MCF 10A (cell line): ENCODE data around the gene ITGB5. TPM values are rescaled to one million over a fixed set of nuclear protein-coding genes. Genes with fewer than 3 reads are reported as not detected.

Experiments
- BruUV-seq: library from RNA; stranded (reverse); fragments of 400-500 nt; replicated peaks from 2 replicates; lab custom pipeline; 2021; lab: Mats Ljungman, UMichigan
- CTCF ChIA-PET: fragments of 300-600 bp; sonication (Branson Sonifier 250); formaldehyde crosslinking; extraction: SDS; loops from one replicate; lab custom pipeline; 2021; ENCODE audit warnings: antibody characterized with exemption, inconsistent platforms; lab: Yijun Ruan, JAX
- POLR2A ChIA-PET: fragments of 300-600, 350-650 bp; sonication (Branson Sonifier 250); formaldehyde crosslinking; extraction: SDS; loops from one replicate; lab custom pipeline; 2020; ENCODE audit warnings: antibody characterized with exemption, inconsistent platforms; lab: Yijun Ruan, JAX
- DNase-seq: peaks from one replicate; pipeline ENCODE4 v3.0.0-alpha.2; 2018; ENCODE audit not compliant: unreplicated experiment
- H3K27ac Mint-ChIP-seq: one replicate; pipeline ENCODE4 v1.8.0; 2022; ENCODE audit warnings: mild to moderate bottlenecking, low read depth, mixed read lengths; ENCODE audit not compliant: unreplicated experiment
- H3K27me3 Mint-ChIP-seq: one replicate; pipeline ENCODE4 v1.8.0; 2022; ENCODE audit warnings: mixed read lengths; ENCODE audit not compliant: insufficient read depth, unreplicated experiment
- H3K36me3 Mint-ChIP-seq: one replicate; pipeline ENCODE4 v1.8.0; 2022; ENCODE audit warnings: mild to moderate bottlenecking, moderate library complexity, mixed read lengths; ENCODE audit not compliant: insufficient read depth, unreplicated experiment
- H3K4me1 Mint-ChIP-seq: one replicate; pipeline ENCODE4 v1.8.0; 2022; ENCODE audit warnings: mixed read lengths; ENCODE audit not compliant: insufficient read depth, unreplicated experiment
- H3K4me3 Mint-ChIP-seq: one replicate; pipeline ENCODE4 v1.8.0; 2022; ENCODE audit warnings: mild to moderate bottlenecking, moderate library complexity, mixed read lengths; ENCODE audit not compliant: unreplicated experiment
- H3K9me3 Mint-ChIP-seq: one replicate; pipeline ENCODE4 v1.8.0; 2022; ENCODE audit warnings: mixed read lengths; ENCODE audit not compliant: unreplicated experiment
- intact Hi-C: fragments of 100-400 bp; cut with micrococcal nuclease; formaldehyde crosslinking; loops from 2 replicates; pipeline ENCODE4 v1.14.1; 2022
- total RNA-seq: library from RNA; stranded (reverse); gene quantifications from 2 replicates; pipeline ENCODE4 v1.2.3, GENCODE V29; 2022
- TF ChIP-seq, protein P1 (sequence below): fragments of 200-600 bp; IDR thresholded peaks from one replicate; pipeline ENCODE4 v1.8.0; 2022; ENCODE audit warnings: antibody characterized with exemption, mild to moderate bottlenecking; ENCODE audit not compliant: unreplicated experiment

Gene ITGB5
- total RNA-seq, 1 experiment from 2014 or later = 101 TPM

DNA sequence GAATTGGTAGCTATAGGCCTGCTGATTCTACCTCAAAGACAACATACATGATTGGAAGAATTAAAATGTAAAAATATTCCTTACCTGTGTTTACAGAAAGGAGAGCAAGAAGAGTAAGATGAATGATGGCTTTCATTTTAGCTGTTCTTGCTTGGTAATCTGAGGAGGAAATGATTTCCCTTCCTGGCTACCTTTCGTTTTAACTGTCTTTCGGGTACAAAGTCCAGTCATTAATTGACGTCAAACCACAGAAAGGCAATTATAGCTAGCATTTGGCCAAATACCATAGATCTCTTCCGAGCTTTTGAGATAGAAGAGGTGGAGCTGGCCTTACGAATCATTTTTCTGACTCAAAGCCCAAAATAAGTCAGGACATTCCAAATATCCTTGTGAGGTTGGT, 47.4 kb upstream of the ITGB5 start, which contains the start of gene MUC13:
Gene MUC13 (minus strand): TSS at position 175 of the 400 bp plus-strand sequence. CDS start 39 bp downstream, at position 136.
- no peaks in the 10 kb centered on the region for H3K27me3 Mint-ChIP-seq
- TF ChIP-seq, protein P1, sequence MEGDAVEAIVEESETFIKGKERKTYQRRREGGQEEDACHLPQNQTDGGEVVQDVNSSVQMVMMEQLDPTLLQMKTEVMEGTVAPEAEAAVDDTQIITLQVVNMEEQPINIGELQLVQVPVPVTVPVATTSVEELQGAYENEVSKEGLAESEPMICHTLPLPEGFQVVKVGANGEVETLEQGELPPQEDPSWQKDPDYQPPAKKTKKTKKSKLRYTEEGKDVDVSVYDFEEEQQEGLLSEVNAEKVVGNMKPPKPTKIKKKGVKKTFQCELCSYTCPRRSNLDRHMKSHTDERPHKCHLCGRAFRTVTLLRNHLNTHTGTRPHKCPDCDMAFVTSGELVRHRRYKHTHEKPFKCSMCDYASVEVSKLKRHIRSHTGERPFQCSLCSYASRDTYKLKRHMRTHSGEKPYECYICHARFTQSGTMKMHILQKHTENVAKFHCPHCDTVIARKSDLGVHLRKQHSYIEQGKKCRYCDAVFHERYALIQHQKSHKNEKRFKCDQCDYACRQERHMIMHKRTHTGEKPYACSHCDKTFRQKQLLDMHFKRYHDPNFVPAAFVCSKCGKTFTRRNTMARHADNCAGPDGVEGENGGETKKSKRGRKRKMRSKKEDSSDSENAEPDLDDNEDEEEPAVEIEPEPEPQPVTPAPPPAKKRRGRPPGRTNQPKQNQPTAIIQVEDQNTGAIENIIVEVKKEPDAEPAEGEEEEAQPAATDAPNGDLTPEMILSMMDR = no peak
- BruUV-seq = no TSS peak
- no peak within 1 kb of the TSS for H3K27ac Mint-ChIP-seq
- no peak within 1 kb of the TSS for H3K4me3 Mint-ChIP-seq
- no peaks in the 10 kb centered on the region for H3K36me3 Mint-ChIP-seq
- POLR2A ChIA-PET = interaction anchor here (0.6 to 1.2 kb wide), 2 partner anchors 8 to 42 kb away, joined by 3 read pairs; no protein-coding TSS in a partner anchor
- no peaks in the 10 kb centered on the region for H3K4me1 Mint-ChIP-seq
- DNase-seq = no peak
- CTCF ChIA-PET = interaction anchor here (0.5 to 1.8 kb wide), 7 partner anchors 10 to 869 kb away, joined by 3 to 5 read pairs (median 4); no protein-coding TSS in a partner anchor
- intact Hi-C loops = no loop called here
- H3K9me3 Mint-ChIP-seq = no peaks in the 10 kb centered on the region

DNA sequence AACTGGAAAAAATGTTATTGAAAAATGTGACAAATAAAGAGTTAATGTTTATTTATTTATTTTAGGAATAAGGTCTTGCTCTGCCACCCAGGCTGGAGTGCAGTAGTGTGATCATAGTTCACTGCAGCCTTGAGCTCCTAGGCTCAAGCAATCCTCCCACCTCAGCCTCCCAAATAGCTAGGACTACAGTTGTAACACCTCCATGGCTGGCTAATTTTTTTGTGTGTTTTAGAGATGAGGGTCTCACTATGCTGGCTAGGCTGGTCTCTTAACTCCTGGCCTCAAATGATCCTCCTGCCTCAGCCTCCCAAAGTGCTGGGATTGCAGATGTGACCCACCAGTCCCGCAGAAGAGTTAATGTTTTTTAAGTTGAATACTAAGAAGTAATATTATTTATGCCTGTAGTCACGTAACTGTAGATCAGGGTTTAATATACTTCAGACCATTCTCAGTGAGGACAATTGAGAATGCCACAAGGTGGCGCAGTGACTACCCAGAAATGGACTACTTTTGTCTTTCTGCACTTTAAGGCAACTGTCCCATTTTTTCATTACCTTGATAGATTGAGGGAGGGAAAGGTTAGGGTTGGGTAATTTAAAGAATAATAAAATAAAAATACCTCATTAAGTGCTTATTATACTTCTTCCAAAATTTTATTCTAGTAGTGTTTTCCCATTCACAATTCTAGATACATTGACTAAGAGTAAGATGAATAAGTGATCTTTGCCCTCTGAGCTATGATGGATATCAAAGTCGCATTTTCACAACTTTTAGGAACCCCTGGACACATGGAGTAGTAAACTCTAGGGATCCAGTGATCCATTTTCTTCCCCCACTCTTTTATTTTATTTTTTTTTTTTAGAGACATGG, 41.4 kb upstream of the ITGB5 start:
- POLR2A ChIA-PET = no interaction called here

DNA sequence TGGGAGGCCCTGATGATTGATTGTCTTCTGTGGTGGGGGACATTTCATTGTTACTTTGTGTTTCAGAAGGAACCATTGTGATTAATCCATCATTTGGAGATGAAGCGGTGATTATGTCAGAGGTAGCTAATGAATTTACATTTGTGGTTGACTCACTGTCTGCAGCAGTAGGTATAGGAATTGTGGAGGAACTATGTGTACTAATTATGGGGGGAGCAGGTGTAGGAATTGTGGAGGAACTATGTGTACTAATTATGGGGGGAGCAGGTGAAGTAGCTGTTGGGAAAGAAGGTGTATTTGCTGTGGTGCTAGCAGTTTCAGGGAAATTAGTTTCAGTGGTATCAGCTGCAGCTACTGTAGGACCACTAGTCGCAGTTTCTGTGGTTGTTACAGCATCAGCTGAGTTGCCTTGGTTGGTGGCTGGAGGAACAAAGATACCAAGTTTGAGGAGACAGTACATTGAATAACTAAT, 40.4 kb upstream of the ITGB5 start:
- Mint-ChIP-seq H3K27me3 (no peaks in the 10 kb centered on the region), H3K36me3 (no peaks in the 10 kb centered on the region), H3K4me1 (peaks cover 8% of the 10 kb centered on the region), H3K9me3 (no peaks in the 10 kb centered on the region), H3K4me3 (no peak overlapping the region), H3K27ac (no peak overlapping the region)
- intact Hi-C loops = loop anchor here (1.0 to 5.0 kb wide), 4 partner anchors 59 to 658 kb away; no protein-coding TSS in a partner anchor
- ChIA-PET CTCF (interaction anchor here (0.6 to 3.1 kb wide), 21 partner anchors 8 to 1341 kb away, joined by 3 to 26 read pairs (median 4); no protein-coding TSS in a partner anchor), POLR2A (no interaction called here)
- TF ChIP-seq, protein P1 = no peak
- BruUV-seq = no TSS peak
- no peak for DNase-seq

More for the DNA sequence above, 41.4 kb upstream of the ITGB5 start:
- H3K27ac Mint-ChIP-seq = no peak overlapping the region
- no peaks in the 10 kb centered on the region for H3K27me3 Mint-ChIP-seq
- peaks cover 8% of the 10 kb centered on the region for H3K4me1 Mint-ChIP-seq
- no peaks in the 10 kb centered on the region for H3K9me3 Mint-ChIP-seq
- BruUV-seq = no TSS peak
- no peaks in the 10 kb centered on the region for H3K36me3 Mint-ChIP-seq
- CTCF ChIA-PET = interaction anchor here (0.5 to 3.1 kb wide), 28 partner anchors 10 to 1206 kb away, joined by 3 to 26 read pairs (median 4); no protein-coding TSS in a partner anchor
- H3K4me3 Mint-ChIP-seq = no peak overlapping the region
- TF ChIP-seq, protein P1 = peak; percentile 48
- peak; percentile 78 for DNase-seq
- intact Hi-C loops = loop anchor here (1.0 to 5.0 kb wide), 4 partner anchors 58 to 657 kb away; no protein-coding TSS in a partner anchor
